Skeletal muscle tissue (tissue), 4 donors: ENCODE data around the gene H6PD. TPM values are rescaled to one million over a fixed set of nuclear protein-coding genes. Genes with fewer than 3 reads are reported as not detected.

ENCODE experiments used
- H3K27ac ChIP-seq: one replicate; pipeline ENCODE4 v1.7.0; 2013; ENCODE audit warnings: mild to moderate bottlenecking, low read depth, low read length, inconsistent platforms
- H3K27me3 ChIP-seq, 3 donors: one replicate each; pipeline ENCODE4 v1.7.0; 2013; ENCODE audit warnings: low read length in 3 of 3; ENCODE audit not compliant: control insufficient read depth in 3 of 3, insufficient read depth in 3 of 3
- H3K36me3 ChIP-seq, 3 donors: one replicate each; pipeline ENCODE4 v1.7.0; 2013; ENCODE audit warnings: low read length in 3 of 3; ENCODE audit not compliant: control insufficient read depth in 3 of 3, insufficient read depth in 3 of 3
- H3K4me1 ChIP-seq, 3 donors: one replicate each; pipeline ENCODE4 v1.7.0; 2013; ENCODE audit warnings: low read length in 3 of 3, mild to moderate bottlenecking in 3 of 3; ENCODE audit not compliant: control insufficient read depth in 3 of 3, insufficient read depth in 3 of 3
- H3K4me3 ChIP-seq, 3 donors: one replicate each; pipeline ENCODE4 v1.7.0; 2013; ENCODE audit warnings: low read length in 3 of 3
- H3K9ac ChIP-seq, 3 donors: one replicate each; pipeline ENCODE4 v1.7.0; 2013; ENCODE audit warnings: low read length in 3 of 3, mild to moderate bottlenecking in 3 of 3, moderate library complexity in 2 of 3, low read depth in 1 of 3
- H3K9me3 ChIP-seq, 3 donors: one replicate each; pipeline ENCODE4 v1.7.0; 2013; ENCODE audit warnings: low read length in 3 of 3; ENCODE audit not compliant: control insufficient read depth in 3 of 3
- total RNA-seq: library from RNA; depleted of rRNA; stranded (reverse); fragments of >200 nt; gene quantifications from one replicate; pipeline ENCODE4 v1.2.3, GENCODE V29; 2014
- donor health status: Osteomylitis.

H6PD gene
- total RNA-seq, 1 donor from 2014 or later = 24.5 TPM

GRCh38 chr1:9238550-9238949 lies 4.0 kb downstream of the H6PD start:
- H3K36me3 ChIP-seq = peaks cover 0 to 6% (median 0%) of the 10 kb centered on the region in 3 donors
- H3K27ac ChIP-seq = peak overlapping the region; percentile 90
- peak overlapping the region in 1 of 3 donors; percentile 45 for H3K4me3 ChIP-seq
- H3K9ac ChIP-seq = peak overlapping the region; percentile 51 to 65 (median 52)
- no peaks in the 10 kb centered on the region for H3K27me3 ChIP-seq
- peaks cover 68 to 86% (median 85%) of the 10 kb centered on the region in 3 donors for H3K4me1 ChIP-seq
- H3K9me3 ChIP-seq = no peaks in the 10 kb centered on the region

- Histone ChIP-seq H3K4me1 (peaks cover 75 to 91% (median 89%) of the 10 kb centered on the region in 3 donors), H3K4me3 (peak overlapping the region; percentile 2 to 34 (median 30)), H3K27ac (peak overlapping the region; percentile 90), H3K27me3 (no peaks in the 10 kb centered on the region), H3K9me3 (no peaks in the 10 kb centered on the region), H3K9ac (peak overlapping the region; percentile 25 to 75 (median 52)), H3K36me3 (peaks cover 0 to 6% (median 0%) of the 10 kb centered on the region in 3 donors)
Observed at GRCh38 chr1:9239622-9240401, 5.2 kb downstream of the H6PD start.

GRCh38 chr1:9240914-9241820 lies 6.6 kb downstream of the H6PD start:
- peak overlapping the region; percentile 90 for H3K27ac ChIP-seq
- peaks cover 3 to 15% (median 4%) of the 10 kb centered on the region in 3 donors for H3K36me3 ChIP-seq
- peak overlapping the region in 2 of 3 donors; percentile 30 to 34 for H3K4me3 ChIP-seq
- peak overlapping the region; percentile 47 to 75 (median 52) for H3K9ac ChIP-seq
- H3K9me3 ChIP-seq = no peaks in the 10 kb centered on the region
- H3K27me3 ChIP-seq = no peaks in the 10 kb centered on the region
- H3K4me1 ChIP-seq = peaks cover 83 to 98% (median 96%) of the 10 kb centered on the region in 3 donors

GRCh38 chr1:9241891-9242290 lies 7.3 kb downstream of the H6PD start:
- peak overlapping the region; percentile 88 for H3K27ac ChIP-seq
- peak overlapping the region; percentile 27 to 87 (median 62) for H3K9ac ChIP-seq
- H3K36me3 ChIP-seq = peaks cover 3 to 17% (median 4%) of the 10 kb centered on the region in 3 donors
- peak overlapping the region in 2 of 3 donors; percentile 13 to 18 for H3K4me3 ChIP-seq
- no peaks in the 10 kb centered on the region for H3K27me3 ChIP-seq
- H3K9me3 ChIP-seq = no peaks in the 10 kb centered on the region
- H3K4me1 ChIP-seq = peaks cover 85 to 97% (median 96%) of the 10 kb centered on the region in 3 donors

GRCh38 chr1:9242338-9242969 lies 7.9 kb downstream of the H6PD start:
- peak overlapping the region; percentile 88 for H3K27ac ChIP-seq
- no peaks in the 10 kb centered on the region for H3K27me3 ChIP-seq
- H3K4me3 ChIP-seq = peak overlapping the region; percentile 65 to 69 (median 65)
- peaks cover 89 to 98% (median 98%) of the 10 kb centered on the region in 3 donors for H3K4me1 ChIP-seq
- peaks cover 3 to 19% (median 10%) of the 10 kb centered on the region in 3 donors for H3K36me3 ChIP-seq
- no peaks in the 10 kb centered on the region for H3K9me3 ChIP-seq
- peak overlapping the region; percentile 62 to 87 (median 86) for H3K9ac ChIP-seq

GRCh38 chr1:9243066-9243739 lies 8.6 kb downstream of the H6PD start:
- peak overlapping the region; percentile 62 to 87 (median 86) for H3K9ac ChIP-seq
- H3K4me3 ChIP-seq = peak overlapping the region; percentile 65 to 69 (median 65)
- peaks cover 3 to 20% (median 10%) of the 10 kb centered on the region in 3 donors for H3K36me3 ChIP-seq
- no peaks in the 10 kb centered on the region for H3K9me3 ChIP-seq
- H3K27me3 ChIP-seq = no peaks in the 10 kb centered on the region
- peak overlapping the region; percentile 88 for H3K27ac ChIP-seq
- H3K4me1 ChIP-seq = peaks cover 93 to 98% (median 98%) of the 10 kb centered on the region in 3 donors

- H3K27me3 ChIP-seq = no peaks in the 10 kb centered on the region
- peaks cover 3 to 23% (median 10%) of the 10 kb centered on the region in 3 donors for H3K36me3 ChIP-seq
- peak overlapping the region; percentile 88 for H3K27ac ChIP-seq
- peak overlapping the region in 2 of 3 donors; percentile 29 to 35 for H3K4me3 ChIP-seq
- H3K4me1 ChIP-seq = peaks cover 95 to 98% (median 98%) of the 10 kb centered on the region in 3 donors
- H3K9ac ChIP-seq = peak overlapping the region in 1 of 3 donors; percentile 62
- no peaks in the 10 kb centered on the region for H3K9me3 ChIP-seq
Observed at GRCh38 chr1:9244501-9245229, 10.1 kb downstream of the H6PD start.

GRCh38 chr1:9245230-9245619 lies 10.7 kb downstream of the H6PD start:
- no peaks in the 10 kb centered on the region for H3K9me3 ChIP-seq
- peaks cover 94 to 98% (median 98%) of the 10 kb centered on the region in 3 donors for H3K4me1 ChIP-seq
- peak overlapping the region in 2 of 3 donors; percentile 29 to 35 for H3K4me3 ChIP-seq
- peak overlapping the region in 1 of 3 donors; percentile 62 for H3K9ac ChIP-seq
- H3K36me3 ChIP-seq = peaks cover 3 to 22% (median 10%) of the 10 kb centered on the region in 3 donors
- no peaks in the 10 kb centered on the region for H3K27me3 ChIP-seq
- peak overlapping the region; percentile 88 for H3K27ac ChIP-seq
